ENCODE results near the gene UBE2D3. TPM values are rescaled to one million over a fixed set of nuclear protein-coding genes. Genes with fewer than 3 reads are reported as not detected.

UBE2D3 gene
- total RNA-seq, 2 donors from 2014 or later = 149 to 323 TPM

GRCh38 chr4:102772738-102773340, 54.5 kb downstream of the UBE2D3 start:
- DNase-seq (no peak), ATAC-seq (no peak)
- Histone ChIP-seq H3K27me3 (no peaks in the 10 kb centered on the region), H3K36me3 (replicated peaks in 1 of 2; ENCODE audit: insufficient read depth in 1 of 2, low read depth in 2 of 2) (no peaks in the 10 kb centered on the region), H3K9me3 (no peaks in the 10 kb centered on the region), H3K27ac (no peak overlapping the region), H3K4me1 (no peaks in the 10 kb centered on the region), H3K4me3 (no peak overlapping the region)
- no peak for TF ChIP-seq POLR2A (IDR thresholded peaks at IDR 0.05)
- TF ChIP-seq, protein P1, sequence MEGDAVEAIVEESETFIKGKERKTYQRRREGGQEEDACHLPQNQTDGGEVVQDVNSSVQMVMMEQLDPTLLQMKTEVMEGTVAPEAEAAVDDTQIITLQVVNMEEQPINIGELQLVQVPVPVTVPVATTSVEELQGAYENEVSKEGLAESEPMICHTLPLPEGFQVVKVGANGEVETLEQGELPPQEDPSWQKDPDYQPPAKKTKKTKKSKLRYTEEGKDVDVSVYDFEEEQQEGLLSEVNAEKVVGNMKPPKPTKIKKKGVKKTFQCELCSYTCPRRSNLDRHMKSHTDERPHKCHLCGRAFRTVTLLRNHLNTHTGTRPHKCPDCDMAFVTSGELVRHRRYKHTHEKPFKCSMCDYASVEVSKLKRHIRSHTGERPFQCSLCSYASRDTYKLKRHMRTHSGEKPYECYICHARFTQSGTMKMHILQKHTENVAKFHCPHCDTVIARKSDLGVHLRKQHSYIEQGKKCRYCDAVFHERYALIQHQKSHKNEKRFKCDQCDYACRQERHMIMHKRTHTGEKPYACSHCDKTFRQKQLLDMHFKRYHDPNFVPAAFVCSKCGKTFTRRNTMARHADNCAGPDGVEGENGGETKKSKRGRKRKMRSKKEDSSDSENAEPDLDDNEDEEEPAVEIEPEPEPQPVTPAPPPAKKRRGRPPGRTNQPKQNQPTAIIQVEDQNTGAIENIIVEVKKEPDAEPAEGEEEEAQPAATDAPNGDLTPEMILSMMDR (IDR thresholded peaks at IDR 0.05) = no peak
- 71 to 81% methylated on average over 4 of the region's 4 CpGs for WGBS, 2 donors
- intact Hi-C loops (cut with DNase I) = no loop called here

DNA sequence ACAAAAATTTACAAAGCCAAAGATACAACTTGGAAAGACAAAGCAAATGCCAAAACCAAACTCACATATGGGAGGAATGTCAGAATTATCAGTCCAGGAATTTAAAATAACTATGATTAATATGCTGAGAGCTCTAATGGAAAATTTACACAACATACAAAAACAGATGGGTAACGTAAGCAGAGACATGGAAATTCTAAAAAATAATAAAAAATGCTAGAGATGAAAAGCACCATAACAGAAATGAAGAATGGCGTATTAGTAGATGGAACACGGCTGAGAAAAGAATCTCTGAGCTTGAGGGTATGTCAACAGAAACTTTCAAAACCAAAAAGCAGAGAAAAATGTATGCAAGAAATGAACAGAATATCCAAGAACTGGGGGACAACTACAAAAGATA, 62.5 kb downstream of the UBE2D3 start:
- intact Hi-C loops (cut with DNase I) = no loop called here
- DNase-seq (no peak), ATAC-seq (no peak)

DNA sequence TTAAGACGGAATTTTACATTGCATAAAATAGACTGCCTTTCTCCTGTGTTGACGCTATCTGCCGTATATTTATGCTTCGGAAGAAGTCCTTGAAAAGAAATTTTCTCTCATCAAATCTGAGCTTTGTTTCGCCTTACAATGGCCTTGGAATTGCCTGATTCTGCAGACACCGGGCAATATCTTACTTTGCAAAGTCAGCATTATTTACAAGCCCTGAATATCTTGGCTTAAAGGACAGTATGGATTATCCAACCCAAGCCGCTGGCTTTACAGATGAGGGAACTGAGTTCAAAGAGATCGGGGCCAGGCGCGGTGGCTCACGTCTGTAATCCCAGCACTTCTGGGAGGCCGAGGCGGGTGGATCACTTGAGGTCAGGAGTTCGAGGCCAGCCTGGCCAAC, 65.4 kb downstream of the UBE2D3 start:
- Histone ChIP-seq H3K4me3 (peak overlapping the region in 1 of 2 donors; percentile 73), H3K9me3 (no peaks in the 10 kb centered on the region), H3K27ac (no peak overlapping the region), H3K4me1 (peaks cover 31% of the 10 kb centered on the region), H3K36me3 (replicated peaks in 1 of 2; ENCODE audit: insufficient read depth in 1 of 2, low read depth in 2 of 2) (no peaks in the 10 kb centered on the region), H3K27me3 (no peaks in the 10 kb centered on the region)
- ATAC-seq (no peak), DNase-seq (no peak)
- intact Hi-C loops (cut with DNase I) = no loop called here
- TF ChIP-seq, protein P1 (IDR thresholded peaks at IDR 0.05) = no peak
- TF ChIP-seq POLR2A (IDR thresholded peaks at IDR 0.05) = no peak
- WGBS, 2 donors = 49 to 54% methylated on average over 14 of the region's 14 CpGs

More for the DNA sequence above, 62.5 kb downstream of the UBE2D3 start:
- Histone ChIP-seq H3K4me1 (peaks cover 9% of the 10 kb centered on the region), H3K9me3 (no peaks in the 10 kb centered on the region), H3K36me3 (replicated peaks in 1 of 2; ENCODE audit: insufficient read depth in 1 of 2, low read depth in 2 of 2) (no peaks in the 10 kb centered on the region), H3K27ac (no peak overlapping the region), H3K27me3 (no peaks in the 10 kb centered on the region), H3K4me3 (no peak overlapping the region)
- WGBS, 2 donors = 90 to 97% methylated on average over 3 of the region's 3 CpGs
- TF ChIP-seq POLR2A (IDR thresholded peaks at IDR 0.05) = no peak
- TF ChIP-seq, protein P1 (IDR thresholded peaks at IDR 0.05) = no peak

DNA sequence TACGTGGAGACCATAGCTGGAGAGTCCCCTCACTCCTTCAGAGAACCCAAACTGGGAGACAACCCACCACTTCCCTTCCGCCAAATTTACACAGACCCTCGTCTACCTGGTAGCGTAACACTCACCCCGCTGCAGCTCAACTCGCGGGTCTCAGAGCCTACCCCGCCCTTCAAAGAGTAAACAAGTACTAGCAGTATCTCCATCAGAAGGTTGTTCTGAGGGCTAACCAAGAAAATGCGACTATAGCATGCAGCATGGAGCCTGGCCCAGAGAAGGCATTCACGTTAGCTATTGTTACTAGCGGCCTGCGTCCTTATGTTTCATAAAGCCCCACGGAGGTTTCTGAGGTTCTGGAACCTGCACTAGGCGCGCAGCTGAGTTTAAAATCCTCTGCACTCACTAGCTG, 66.1 kb downstream of the UBE2D3 start:
- 1 to 3% methylated on average over 14 to 15 of the region's 15 CpGs for WGBS, 2 donors
- Histone ChIP-seq H3K9me3 (no peaks in the 10 kb centered on the region), H3K4me3 (peak overlapping the region; percentile 73 to 82), H3K27ac (peak overlapping the region in 3 of 4 donors; percentile 74 to 91 (median 81)), H3K4me1 (peaks cover 31% of the 10 kb centered on the region), H3K36me3 (replicated peaks in 1 of 2; ENCODE audit: insufficient read depth in 1 of 2, low read depth in 2 of 2) (no peaks in the 10 kb centered on the region), H3K27me3 (no peaks in the 10 kb centered on the region)
- TF ChIP-seq, protein P1 (IDR thresholded peaks at IDR 0.05) = no peak
- TF ChIP-seq POLR2A (IDR thresholded peaks at IDR 0.05) = no peak
- ATAC-seq (peak; percentile 28), DNase-seq (peak in 1 of 4 donors; percentile 10)
- intact Hi-C loops (cut with DNase I) = no loop called here
